Measurements from ENCODE around the gene CPA2. TPM values are rescaled to one million over a fixed set of nuclear protein-coding genes. Genes with fewer than 3 reads are reported as not detected.

CPA2 gene
- total RNA-seq, 4 donors from 2014 or later: not detected

- TF ChIP-seq POLR2A (IDR thresholded peaks at IDR 0.05): no peak
- no peak for TF ChIP-seq CTCF (IDR thresholded peaks at IDR 0.05 in 4 of 5, conservative IDR thresholded peaks at IDR 0.05 in 1 of 5)
- Histone ChIP-seq H3K4me1 (no peaks in the 10 kb centered on the region), H3K27ac (no peak overlapping the region), H3K36me3 (no peaks in the 10 kb centered on the region), H3K9me3 (no peaks in the 10 kb centered on the region), H3K27me3 (no peaks in the 10 kb centered on the region), H3K4me3 (no peak overlapping the region)
- ATAC-seq (no peak), DNase-seq (no peak)
- intact Hi-C loops (cut with DNase I; ENCODE audit: low total_unique reads) (no loop called here), in situ Hi-C loops (cut with MboI; ENCODE audit: low sequenced_read_pairs in 4 of 4) (no loop called here)
These were observed 67.2 kb downstream of the CPA2 start for GRCh38 chr7:130333832-130334231.

GRCh38 chr7:130334274-130334673, 67.6 kb downstream of the CPA2 start:
- in situ Hi-C loops (cut with MboI; ENCODE audit: low sequenced_read_pairs in 4 of 4) (no loop called here), intact Hi-C loops (cut with DNase I; ENCODE audit: low total_unique reads) (no loop called here)
- Histone ChIP-seq H3K9me3 (no peaks in the 10 kb centered on the region), H3K27me3 (no peaks in the 10 kb centered on the region), H3K27ac (no peak overlapping the region), H3K4me3 (no peak overlapping the region), H3K36me3 (no peaks in the 10 kb centered on the region), H3K4me1 (no peaks in the 10 kb centered on the region)
- ATAC-seq (no peak), DNase-seq (no peak)
- TF ChIP-seq CTCF (IDR thresholded peaks at IDR 0.05 in 4 of 5, conservative IDR thresholded peaks at IDR 0.05 in 1 of 5) (no peak), POLR2A (IDR thresholded peaks at IDR 0.05) (no peak)

GRCh38 chr7:130337410-130337971, 70.8 kb downstream of the CPA2 start:
- H3K9me3 ChIP-seq: no peaks in the 10 kb centered on the region
- no peak for ATAC-seq
- no peak overlapping the region for H3K4me3 ChIP-seq
- H3K36me3 ChIP-seq: no peaks in the 10 kb centered on the region
- intact Hi-C loops (cut with DNase I; ENCODE audit: low total_unique reads) (no loop called here), in situ Hi-C loops (cut with MboI; ENCODE audit: low sequenced_read_pairs in 4 of 4) (no loop called here)
- H3K4me1 ChIP-seq: no peaks in the 10 kb centered on the region
- H3K27me3 ChIP-seq: no peaks in the 10 kb centered on the region
- H3K27ac ChIP-seq: no peak overlapping the region
- DNase-seq: no peak
- TF ChIP-seq CTCF (IDR thresholded peaks at IDR 0.05 in 4 of 5, conservative IDR thresholded peaks at IDR 0.05 in 1 of 5): no peak
- no peak for TF ChIP-seq POLR2A (IDR thresholded peaks at IDR 0.05)

- in situ Hi-C loops (cut with MboI; ENCODE audit: low sequenced_read_pairs in 4 of 4): no loop called here
- Histone ChIP-seq H3K27me3 (no peaks in the 10 kb centered on the region), H3K27ac (no peak overlapping the region), H3K9me3 (no peaks in the 10 kb centered on the region), H3K36me3 (no peaks in the 10 kb centered on the region), H3K4me3 (no peak overlapping the region), H3K4me1 (no peaks in the 10 kb centered on the region)
- DNase-seq (no peak), ATAC-seq (no peak)
- intact Hi-C loops (cut with DNase I; ENCODE audit: low total_unique reads): no loop called here
- TF ChIP-seq POLR2A (IDR thresholded peaks at IDR 0.05) (no peak), CTCF (IDR thresholded peaks at IDR 0.05 in 4 of 5, conservative IDR thresholded peaks at IDR 0.05 in 1 of 5) (no peak)
These were observed 71.6 kb downstream of the CPA2 start for GRCh38 chr7:130338233-130338632.

Other genes starting within 250 kb of the CPA2 start
- 10 to 100 TPM; 27.0 to 32.8 (median 28.4) TPM for gene ZC3HC1, start 215.5 kb upstream of the CPA2 start, total RNA-seq
- 10 to 100 TPM; 27.6 to 46.0 (median 34.5) TPM for gene KLHDC10, start 196.3 kb upstream of the CPA2 start, total RNA-seq
- 10 to 100 TPM in 2 of 4 donors, 1 to 10 TPM in 2; 5.4 to 14.0 (median 9.9) TPM for gene TMEM209, start 61.5 kb upstream of the CPA2 start, total RNA-seq
- gene SSMEM1, start 59.0 kb upstream of the CPA2 start, total RNA-seq: not detected
- gene CPA4, start 26.3 kb downstream of the CPA2 start, total RNA-seq: not detected
- not detected for gene CPA5, start 78.0 kb downstream of the CPA2 start, total RNA-seq
- not detected for gene CPA1, start 113.6 kb downstream of the CPA2 start, total RNA-seq
- 1 to 10 TPM; 1.8 to 6.2 (median 1.9) TPM for gene CEP41, start 174.2 kb downstream of the CPA2 start, total RNA-seq
- 1 to 10 TPM; 1.4 to 2.3 (median 1.7) TPM for gene MEST, start 225.2 kb downstream of the CPA2 start, total RNA-seq

Measured in gastrocnemius medialis (tissue), 4 donors.